ENCODE measurements around the gene CCNG2.

- TF ChIP-seq MAX (IDR thresholded peaks at IDR 0.05; ENCODE audit: low read depth, low read length) (no peak), CTCF (IDR thresholded peaks at IDR 0.05 in 2 of 3, conservative IDR thresholded peaks at IDR 0.05 in 1 of 3; ENCODE audit: control insufficient read depth in 2 of 3, extremely low read depth in 1 of 3, insufficient read depth in 1 of 3, low read depth in 3 of 3, low read length in 3 of 3) (no peak), IKZF1 (conservative IDR thresholded peaks at IDR 0.05) (no peak), MTA2 (IDR thresholded peaks at IDR 0.05; ENCODE audit: low read depth) (no peak), BRCA1 (IDR thresholded peaks at IDR 0.05; ENCODE audit: low read depth, low read length) (no peak)
Observed at GRCh38 chr4:77178560-77178959, 21.6 kb downstream of the CCNG2 start.

Data from GM12878 (cell line).